HCT116 (cell line): ENCODE data around the gene BTN1A1. TPM values are rescaled to one million over a fixed set of nuclear protein-coding genes. Genes with fewer than 3 reads are reported as not detected.

ENCODE experiments used
- ATAC-seq: fragments of 200-7000 bp; cut with Tn5 transposase; 2 replicates; pipeline ENCODE4 v1.9.1; 2020; ENCODE audit warnings: mild to moderate bottlenecking, moderate library complexity
- BruUV-seq: library from RNA; stranded (reverse); fragments of 400-500 nt; replicated peaks from 2 replicates; lab custom pipeline; 2021; lab: Mats Ljungman, UMichigan
- CTCF ChIA-PET: fragments of 300-600 bp; sonication (Branson Sonifier 250); formaldehyde crosslinking; loops from one replicate; lab custom pipeline; 2021; ENCODE audit warnings: antibody characterized with exemption; lab: Charles Lee
- POLR2A ChIA-PET: fragments of 300-600, 350-600 bp; sonication (Branson Sonifier 250); formaldehyde crosslinking; loops from one replicate; lab custom pipeline; 2021; ENCODE audit warnings: antibody characterized with exemption; lab: Charles Lee
- RAD21 ChIA-PET, 2 experiments: fragments of 300-600 bp; sonication (Branson Sonifier 250); formaldehyde crosslinking; loops; one replicate each; lab custom pipeline; 2023; ENCODE audit warnings: low total read pairs in 2 of 2; ENCODE audit not compliant: uncharacterized antibody in 2 of 2, unreplicated experiment in 2 of 2, low non-redundant PET in 1 of 2; lab: Charles Lee
- DNase-seq: peaks from one replicate; pipeline ENCODE4 v3.0.0-alpha.2; 2010; ENCODE audit warnings: low read depth, low spot score
- H2AFZ ChIP-seq: fragments of 200-600 bp; shearing (Covaris generic), sonication (generic); 2 replicates; pipeline ENCODE4 v1.6.1; 2017; ENCODE audit warnings: low read depth, mixed run types, mixed read lengths, antibody characterized with exemption, low read length; ENCODE audit not compliant: poor library complexity, severe bottlenecking
- H3K27ac ChIP-seq: 2 replicates; pipeline ENCODE4 v1.5.1; 2012; ENCODE audit warnings: low read depth, low read length
- H3K27me3 ChIP-seq: fragments of 200-600 bp; sonication (generic); 2 replicates; pipeline ENCODE4 v1.6.1; 2016; ENCODE audit warnings: mixed run types, low read length, mixed read lengths; ENCODE audit not compliant: insufficient read depth
- H3K36me3 ChIP-seq, 2 experiments: fragments of 200-500 bp in 1 of 2; fragments of 200-600 bp in 1 of 2; sonication (Bioruptor generic) in 1 of 2; sonication (generic) in 1 of 2; 2 replicates each; pipeline versions ENCODE4 v1.5.1 to v1.6.1; 2014 to 2016; ENCODE audit warnings: low read length in 2 of 2, inconsistent platforms in 1 of 2, mixed read lengths in 1 of 2, mixed run types in 1 of 2; ENCODE audit not compliant: insufficient read depth in 2 of 2, control insufficient read depth in 1 of 2
- H3K4me1 ChIP-seq, 2 experiments: fragments of 200-600 bp in 1 of 2; sonication (generic) in 1 of 2; 2 replicates each; pipeline versions ENCODE4 v1.5.1 to v1.6.1; 2012 to 2017; ENCODE audit warnings: low read length in 2 of 2, inconsistent platforms in 1 of 2, mild to moderate bottlenecking in 1 of 2, mixed read lengths in 1 of 2, mixed run types in 1 of 2, moderate library complexity in 1 of 2; ENCODE audit not compliant: insufficient read depth in 2 of 2, control insufficient read depth in 1 of 2
- H3K4me2 ChIP-seq: fragments of 200-600 bp; sonication (generic); 2 replicates; pipeline ENCODE4 v1.6.1; 2017; ENCODE audit warnings: mixed run types, low read length, mixed read lengths
- H3K4me3 ChIP-seq, 2 experiments: fragments of 200-600 bp in 1 of 2; sonication (generic) in 1 of 2; replicated peaks in 1 of 2; 2 replicates each; pipeline ENCODE4 v1.5.1; 2011 to 2016; ENCODE audit warnings: low read length in 2 of 2, control low read depth in 1 of 2, low read depth in 1 of 2, mild to moderate bottlenecking in 1 of 2, mixed read lengths in 1 of 2, mixed run types in 1 of 2
- H3K79me2 ChIP-seq: fragments of 200-600 bp; sonication (generic); 2 replicates; pipeline ENCODE4 v1.6.1; 2017; ENCODE audit warnings: mild to moderate bottlenecking, mixed run types, low read length, moderate library complexity, mixed read lengths; ENCODE audit not compliant: insufficient read depth
- H3K9ac ChIP-seq: fragments of 200-600 bp; sonication (generic); 2 replicates; pipeline ENCODE4 v1.6.1; 2016; ENCODE audit warnings: low read length, mixed read lengths
- H3K9me2 ChIP-seq: fragments of 200-600 bp; sonication (generic), shearing (Covaris generic); 2 replicates; pipeline ENCODE4 v1.6.1; 2017; ENCODE audit warnings: mixed run types, mild to moderate bottlenecking, moderate library complexity; ENCODE audit not compliant: insufficient read depth
- H3K9me3 ChIP-seq, 2 experiments: fragments of 200-500 bp in 1 of 2; fragments of 200-600 bp in 1 of 2; sonication (Bioruptor generic) in 1 of 2; sonication (generic) in 1 of 2; 2 replicates each; pipeline ENCODE4 v1.6.1; 2014 to 2017; ENCODE audit warnings: low read length in 2 of 2, mixed read lengths in 2 of 2, inconsistent platforms in 1 of 2, low read depth in 1 of 2, mild to moderate bottlenecking in 1 of 2, mixed run types in 1 of 2, moderate library complexity in 1 of 2; ENCODE audit not compliant: control insufficient read depth in 1 of 2, insufficient read depth in 1 of 2
- H4K20me1 ChIP-seq: fragments of 200-600 bp; sonication (generic), shearing (Covaris generic); 2 replicates; pipeline ENCODE4 v1.6.1; 2017; ENCODE audit warnings: mixed run types, mild to moderate bottlenecking, moderate library complexity; ENCODE audit not compliant: insufficient read depth
- CBX3 ChIP-seq: IDR thresholded peaks from 2 replicates; pipeline ENCODE4 v1.6.1; 2012; ENCODE audit warnings: low read depth
- EGR1 ChIP-seq: IDR thresholded peaks from 2 replicates; pipeline ENCODE4 v1.6.1; 2012; ENCODE audit warnings: low read depth
- EZH2 ChIP-seq: fragments of 200-600 bp; sonication (generic); IDR thresholded peaks from 2 replicates; pipeline ENCODE4 v1.6.1; 2017; ENCODE audit warnings: antibody characterized with exemption, mixed run types
- EZH2phosphoT487 ChIP-seq: fragments of 200-600 bp; IDR thresholded peaks from 2 replicates; pipeline ENCODE4 v1.6.1; 2018; ENCODE audit warnings: antibody characterized with exemption, borderline replicate concordance
- JUND ChIP-seq: IDR thresholded peaks from 2 replicates; pipeline ENCODE4 v1.6.1; 2012
- SIN3A ChIP-seq: IDR thresholded peaks from 2 replicates; pipeline ENCODE4 v1.6.1; 2012; ENCODE audit warnings: low read depth
- SP1 ChIP-seq: IDR thresholded peaks from 2 replicates; pipeline ENCODE4 v1.6.1; 2012; ENCODE audit warnings: low read depth
- TCF7L2 ChIP-seq: IDR thresholded peaks from 2 replicates; pipeline ENCODE4 v1.7.0; 2011; ENCODE audit warnings: borderline replicate concordance, inconsistent platforms; ENCODE audit not compliant: insufficient read depth, insufficient read length; ENCODE audit errors: extremely low read depth
- ZNF274 ChIP-seq: fragments of 200-500 bp; sonication (Bioruptor generic); IDR thresholded peaks from 2 replicates; pipeline ENCODE4 v1.6.1; 2014; ENCODE audit warnings: mild to moderate bottlenecking, low read depth, low read length, inconsistent platforms
- intact Hi-C: fragments of 100-400 bp; cut with micrococcal nuclease; formaldehyde crosslinking; loops from 2 replicates; pipeline ENCODE4 v1.10.0; 2022
- total RNA-seq: library from RNA; stranded (reverse); gene quantifications from one replicate; pipeline ENCODE4 v1.2.1, GENCODE V29; 2021; ENCODE audit not compliant: unreplicated experiment
- TF ChIP-seq, protein P1 (sequence below): IDR thresholded peaks from 2 replicates; pipeline ENCODE4 v1.6.1; 2012; ENCODE audit warnings: low read depth
- TF ChIP-seq, protein P2 (sequence below): IDR thresholded peaks from 2 replicates; pipeline ENCODE4 v1.6.1; 2011; ENCODE audit warnings: mild to moderate bottlenecking, low read length, moderate library complexity; ENCODE audit not compliant: insufficient replicate concordance; ENCODE audit errors: extremely low read depth
- TF ChIP-seq, protein P3 (sequence below), 3 experiments: fragments of 200-600 bp in 1 of 3; sonication (generic) in 1 of 3; IDR thresholded peaks in 2 of 3; conservative IDR thresholded peaks in 1 of 3; 2 replicates each; pipeline ENCODE4 v1.5.1; 2012 to 2017; ENCODE audit warnings: low read depth in 2 of 3, low read length in 2 of 3, antibody characterized with exemption in 1 of 3, borderline replicate concordance in 1 of 3, control low read depth in 1 of 3, mild to moderate bottlenecking in 1 of 3, mixed read lengths in 1 of 3, mixed run types in 1 of 3, moderate library complexity in 1 of 3; ENCODE audit not compliant: insufficient read depth in 1 of 3
- TF ChIP-seq, protein P4 (sequence below): IDR thresholded peaks from 2 replicates; pipeline ENCODE4 v1.6.1; 2012

Gene BTN1A1
- total RNA-seq, 1 experiment from 2014 or later: 0.32 TPM

DNA sequence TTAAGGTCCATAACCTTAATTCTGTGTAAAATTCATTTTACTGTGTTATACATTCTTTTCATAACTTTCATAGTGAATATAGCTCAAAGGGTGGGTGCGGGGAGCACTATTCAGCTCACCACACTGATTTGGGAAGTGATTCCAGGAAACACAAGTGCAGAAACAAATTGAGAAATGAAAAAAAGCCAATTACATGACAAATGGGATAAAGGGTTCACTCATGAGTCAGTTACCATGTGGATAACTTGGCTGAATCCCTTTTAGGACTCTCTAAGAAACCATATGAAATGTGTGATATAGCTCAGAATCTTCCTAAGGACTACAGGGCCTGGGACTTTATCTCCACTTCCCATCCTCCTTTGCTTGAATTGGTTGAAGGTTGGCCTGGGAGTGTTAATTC, 45.5 kb upstream of the BTN1A1 start:
- Histone ChIP-seq H3K79me2 (peaks cover 16% of the 10 kb centered on the region), H3K9ac (no peak overlapping the region), H3K9me2 (no peaks in the 10 kb centered on the region), H3K27me3 (no peaks in the 10 kb centered on the region), H3K36me3 (peaks cover 0 to 1% of the 10 kb centered on the region in 2 experiments; a peak in 1 of 4 replicates), H3K4me1 (peaks cover 0 to 13% of the 10 kb centered on the region in 2 experiments; a peak in 3 of 4 replicates), H3K4me3 (no peak overlapping the region), H3K4me2 (no peak overlapping the region), H4K20me1 (no peaks in the 10 kb centered on the region), H2AFZ (no peak overlapping the region), H3K27ac (no peak overlapping the region), H3K9me3 (no peaks in the 10 kb centered on the region)
- RAD21 ChIA-PET: no interaction called here
- POLR2A ChIA-PET: no interaction called here
- CTCF ChIA-PET: no interaction called here
- DNase-seq (no peak), ATAC-seq (no peak)
- intact Hi-C loops: no loop called here
- no TSS peak for BruUV-seq
- TF ChIP-seq EZH2 (no peak), ZNF274 (no peak), JUND (no peak), SP1 (no peak), EGR1 (no peak), SIN3A (no peak), EZH2phosphoT487 (no peak), TCF7L2 (no peak), CBX3 (no peak)
- TF ChIP-seq, protein P1, sequence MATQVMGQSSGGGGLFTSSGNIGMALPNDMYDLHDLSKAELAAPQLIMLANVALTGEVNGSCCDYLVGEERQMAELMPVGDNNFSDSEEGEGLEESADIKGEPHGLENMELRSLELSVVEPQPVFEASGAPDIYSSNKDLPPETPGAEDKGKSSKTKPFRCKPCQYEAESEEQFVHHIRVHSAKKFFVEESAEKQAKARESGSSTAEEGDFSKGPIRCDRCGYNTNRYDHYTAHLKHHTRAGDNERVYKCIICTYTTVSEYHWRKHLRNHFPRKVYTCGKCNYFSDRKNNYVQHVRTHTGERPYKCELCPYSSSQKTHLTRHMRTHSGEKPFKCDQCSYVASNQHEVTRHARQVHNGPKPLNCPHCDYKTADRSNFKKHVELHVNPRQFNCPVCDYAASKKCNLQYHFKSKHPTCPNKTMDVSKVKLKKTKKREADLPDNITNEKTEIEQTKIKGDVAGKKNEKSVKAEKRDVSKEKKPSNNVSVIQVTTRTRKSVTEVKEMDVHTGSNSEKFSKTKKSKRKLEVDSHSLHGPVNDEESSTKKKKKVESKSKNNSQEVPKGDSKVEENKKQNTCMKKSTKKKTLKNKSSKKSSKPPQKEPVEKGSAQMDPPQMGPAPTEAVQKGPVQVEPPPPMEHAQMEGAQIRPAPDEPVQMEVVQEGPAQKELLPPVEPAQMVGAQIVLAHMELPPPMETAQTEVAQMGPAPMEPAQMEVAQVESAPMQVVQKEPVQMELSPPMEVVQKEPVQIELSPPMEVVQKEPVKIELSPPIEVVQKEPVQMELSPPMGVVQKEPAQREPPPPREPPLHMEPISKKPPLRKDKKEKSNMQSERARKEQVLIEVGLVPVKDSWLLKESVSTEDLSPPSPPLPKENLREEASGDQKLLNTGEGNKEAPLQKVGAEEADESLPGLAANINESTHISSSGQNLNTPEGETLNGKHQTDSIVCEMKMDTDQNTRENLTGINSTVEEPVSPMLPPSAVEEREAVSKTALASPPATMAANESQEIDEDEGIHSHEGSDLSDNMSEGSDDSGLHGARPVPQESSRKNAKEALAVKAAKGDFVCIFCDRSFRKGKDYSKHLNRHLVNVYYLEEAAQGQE: no peak
- TF ChIP-seq, protein P2, sequence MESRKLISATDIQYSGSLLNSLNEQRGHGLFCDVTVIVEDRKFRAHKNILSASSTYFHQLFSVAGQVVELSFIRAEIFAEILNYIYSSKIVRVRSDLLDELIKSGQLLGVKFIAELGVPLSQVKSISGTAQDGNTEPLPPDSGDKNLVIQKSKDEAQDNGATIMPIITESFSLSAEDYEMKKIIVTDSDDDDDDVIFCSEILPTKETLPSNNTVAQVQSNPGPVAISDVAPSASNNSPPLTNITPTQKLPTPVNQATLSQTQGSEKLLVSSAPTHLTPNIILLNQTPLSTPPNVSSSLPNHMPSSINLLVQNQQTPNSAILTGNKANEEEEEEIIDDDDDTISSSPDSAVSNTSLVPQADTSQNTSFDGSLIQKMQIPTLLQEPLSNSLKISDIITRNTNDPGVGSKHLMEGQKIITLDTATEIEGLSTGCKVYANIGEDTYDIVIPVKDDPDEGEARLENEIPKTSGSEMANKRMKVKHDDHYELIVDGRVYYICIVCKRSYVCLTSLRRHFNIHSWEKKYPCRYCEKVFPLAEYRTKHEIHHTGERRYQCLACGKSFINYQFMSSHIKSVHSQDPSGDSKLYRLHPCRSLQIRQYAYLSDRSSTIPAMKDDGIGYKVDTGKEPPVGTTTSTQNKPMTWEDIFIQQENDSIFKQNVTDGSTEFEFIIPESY: no peak
- TF ChIP-seq, protein P3, sequence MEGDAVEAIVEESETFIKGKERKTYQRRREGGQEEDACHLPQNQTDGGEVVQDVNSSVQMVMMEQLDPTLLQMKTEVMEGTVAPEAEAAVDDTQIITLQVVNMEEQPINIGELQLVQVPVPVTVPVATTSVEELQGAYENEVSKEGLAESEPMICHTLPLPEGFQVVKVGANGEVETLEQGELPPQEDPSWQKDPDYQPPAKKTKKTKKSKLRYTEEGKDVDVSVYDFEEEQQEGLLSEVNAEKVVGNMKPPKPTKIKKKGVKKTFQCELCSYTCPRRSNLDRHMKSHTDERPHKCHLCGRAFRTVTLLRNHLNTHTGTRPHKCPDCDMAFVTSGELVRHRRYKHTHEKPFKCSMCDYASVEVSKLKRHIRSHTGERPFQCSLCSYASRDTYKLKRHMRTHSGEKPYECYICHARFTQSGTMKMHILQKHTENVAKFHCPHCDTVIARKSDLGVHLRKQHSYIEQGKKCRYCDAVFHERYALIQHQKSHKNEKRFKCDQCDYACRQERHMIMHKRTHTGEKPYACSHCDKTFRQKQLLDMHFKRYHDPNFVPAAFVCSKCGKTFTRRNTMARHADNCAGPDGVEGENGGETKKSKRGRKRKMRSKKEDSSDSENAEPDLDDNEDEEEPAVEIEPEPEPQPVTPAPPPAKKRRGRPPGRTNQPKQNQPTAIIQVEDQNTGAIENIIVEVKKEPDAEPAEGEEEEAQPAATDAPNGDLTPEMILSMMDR (IDR thresholded peaks at IDR 0.05 in 2 of 3, conservative IDR thresholded peaks at IDR 0.05 in 1 of 3; ENCODE audit: borderline replicate concordance in 1 of 3, insufficient read depth in 1 of 3, low read depth in 2 of 3, low read length in 2 of 3): no peak
- TF ChIP-seq, protein P4, sequence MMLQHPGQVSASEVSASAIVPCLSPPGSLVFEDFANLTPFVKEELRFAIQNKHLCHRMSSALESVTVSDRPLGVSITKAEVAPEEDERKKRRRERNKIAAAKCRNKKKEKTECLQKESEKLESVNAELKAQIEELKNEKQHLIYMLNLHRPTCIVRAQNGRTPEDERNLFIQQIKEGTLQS: no peak
